H1 (cell line): ENCODE results near the gene SCN4A. TPM values are rescaled to one million over a fixed set of nuclear protein-coding genes. Genes with fewer than 3 reads are reported as not detected.
A peak's percentile ranks its signal among the peaks of the same experiment; 100 is the strongest.

Source experiments
- BACH1 ChIP-seq: IDR thresholded peaks from 2 replicates; pipeline ENCODE4 v1.6.1; 2012; ENCODE audit warnings: low read length, improper control_type of control experiment
- BCL11A ChIP-seq, 2 experiments: IDR thresholded peaks; one replicate each; pipeline ENCODE4 v1.6.1; 2011; ENCODE audit warnings: low read depth in 2 of 2, low read length in 2 of 2, mild to moderate bottlenecking in 2 of 2
- PHF8 ChIP-seq: fragments of 200-600 bp; sonication (generic); conservative IDR thresholded peaks from 2 replicates; pipeline ENCODE4 v1.7.1; 2012; ENCODE audit warnings: low read depth, mild to moderate bottlenecking, inconsistent platforms, low read length, moderate library complexity
- polyA plus RNA-seq, 7 experiments: library from polyadenylated mRNA; depleted of rRNA in 3 of 7; stranded (reverse) in 5 of 7; unstranded in 2 of 7; fragments of >200 nt in 5 of 7; fragments of 200-250 nt in 2 of 7; gene quantifications; 1 replicate in 5 of 7; 2 replicates in 1 of 7; 4 replicates in 1 of 7; pipeline versions ENCODE4 v1.2.1 to v1.2.3, GENCODE V29; 2011 to 2013; ENCODE audit warnings: missing spikeins in 2 of 7, mixed read lengths in 2 of 7
- total RNA-seq: library from RNA; stranded (reverse); fragmentation: NEBNext Ultra II Directional; extraction: Animal tissue kit (Norgen Biotek cat#: 25700); gene quantifications from 2 replicates; pipeline ENCODE4 v1.2.1, GENCODE V29; 2021
- TF ChIP-seq, protein P1 (sequence below): IDR thresholded peaks from 2 replicates; pipeline ENCODE4 v1.6.1; 2012; ENCODE audit warnings: inconsistent platforms
- TF ChIP-seq, protein P2 (sequence below), 3 experiments: IDR thresholded peaks; 1 replicate in 2 of 3; 2 replicates in 1 of 3; pipeline versions ENCODE4 v1.5.1 to v1.6.1; 2011; ENCODE audit warnings: low read length in 3 of 3, mild to moderate bottlenecking in 3 of 3, inconsistent platforms in 2 of 3, low read depth in 1 of 3, moderate library complexity in 1 of 3; ENCODE audit not compliant: insufficient read depth in 1 of 3; ENCODE audit errors: control extremely low read depth in 1 of 3

The SCN4A gene
- total and polyA plus RNA-seq, 2 of the 8 experiments (the other 6 are each of a cell fraction or from before 2014, with no cell fraction given): 5.0 to 8.5 TPM

DNA sequence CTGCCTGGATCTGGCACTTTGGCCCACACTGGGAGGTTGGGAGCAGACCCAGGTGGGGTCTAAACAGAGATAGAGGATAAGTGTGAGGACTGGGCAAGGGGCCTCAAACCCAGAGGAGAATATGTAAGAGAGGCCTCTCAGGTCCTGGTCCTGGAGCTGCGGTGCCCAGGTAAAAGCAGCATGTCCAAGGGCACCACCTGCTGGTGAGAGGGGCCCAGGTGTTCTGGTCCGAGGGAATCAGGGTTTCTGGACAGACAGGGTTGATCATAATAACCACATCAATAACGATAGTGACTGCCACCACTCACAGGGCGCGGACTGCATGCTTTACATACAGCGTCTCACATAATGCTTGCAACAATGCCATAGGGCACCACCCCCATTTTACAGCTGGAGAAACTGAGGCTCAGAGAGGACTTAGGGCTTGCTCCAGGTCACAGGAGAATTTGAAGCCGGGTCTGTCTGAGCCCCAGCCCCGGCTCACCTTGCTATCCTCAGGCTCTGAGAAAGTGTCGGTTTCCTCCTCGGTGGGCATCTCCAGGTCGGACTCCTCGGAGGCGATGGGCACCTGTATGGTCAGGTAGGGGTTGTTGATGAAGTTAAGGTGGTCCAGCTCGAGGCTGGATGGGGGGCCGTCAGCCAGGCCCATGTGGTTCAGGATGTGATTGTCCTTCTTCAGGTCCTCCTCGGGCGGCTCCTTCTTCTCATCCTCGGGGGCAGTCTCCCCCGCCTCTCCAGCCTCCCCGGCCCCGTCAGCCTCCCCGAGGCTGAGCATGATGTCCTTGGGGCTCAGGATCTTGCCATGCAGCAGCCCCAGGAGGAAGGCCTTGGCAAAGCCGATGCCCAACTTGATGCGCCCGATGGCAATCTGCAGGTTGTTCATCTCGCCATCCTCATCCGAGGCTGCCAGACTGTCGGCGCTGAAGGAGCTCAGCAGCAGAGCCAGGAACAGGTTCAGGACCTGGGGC lies 21.5 kb downstream of the SCN4A start (continued):
- TF ChIP-seq, protein P1, sequence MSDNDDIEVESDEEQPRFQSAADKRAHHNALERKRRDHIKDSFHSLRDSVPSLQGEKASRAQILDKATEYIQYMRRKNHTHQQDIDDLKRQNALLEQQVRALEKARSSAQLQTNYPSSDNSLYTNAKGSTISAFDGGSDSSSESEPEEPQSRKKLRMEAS: no peak
- TF ChIP-seq BCL11A (IDR thresholded peaks at IDR 0.05; ENCODE audit: low read depth in 2 of 2, low read length in 2 of 2) (no peak), BACH1 (no peak), PHF8 (no peak)
- TF ChIP-seq, protein P2, sequence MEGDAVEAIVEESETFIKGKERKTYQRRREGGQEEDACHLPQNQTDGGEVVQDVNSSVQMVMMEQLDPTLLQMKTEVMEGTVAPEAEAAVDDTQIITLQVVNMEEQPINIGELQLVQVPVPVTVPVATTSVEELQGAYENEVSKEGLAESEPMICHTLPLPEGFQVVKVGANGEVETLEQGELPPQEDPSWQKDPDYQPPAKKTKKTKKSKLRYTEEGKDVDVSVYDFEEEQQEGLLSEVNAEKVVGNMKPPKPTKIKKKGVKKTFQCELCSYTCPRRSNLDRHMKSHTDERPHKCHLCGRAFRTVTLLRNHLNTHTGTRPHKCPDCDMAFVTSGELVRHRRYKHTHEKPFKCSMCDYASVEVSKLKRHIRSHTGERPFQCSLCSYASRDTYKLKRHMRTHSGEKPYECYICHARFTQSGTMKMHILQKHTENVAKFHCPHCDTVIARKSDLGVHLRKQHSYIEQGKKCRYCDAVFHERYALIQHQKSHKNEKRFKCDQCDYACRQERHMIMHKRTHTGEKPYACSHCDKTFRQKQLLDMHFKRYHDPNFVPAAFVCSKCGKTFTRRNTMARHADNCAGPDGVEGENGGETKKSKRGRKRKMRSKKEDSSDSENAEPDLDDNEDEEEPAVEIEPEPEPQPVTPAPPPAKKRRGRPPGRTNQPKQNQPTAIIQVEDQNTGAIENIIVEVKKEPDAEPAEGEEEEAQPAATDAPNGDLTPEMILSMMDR (IDR thresholded peaks at IDR 0.05; ENCODE audit: control extremely low read depth in 1 of 3, insufficient read depth in 1 of 3, low read depth in 1 of 3, low read length in 3 of 3): peak; percentile 80 to 84 (median 82)
